Measurements from ENCODE around the gene UCN2. TPM values are rescaled to one million over a fixed set of nuclear protein-coding genes. Genes with fewer than 3 reads are reported as not detected.

UCN2 gene
- polyA plus RNA-seq, 3 donors, result 0.19 to 0.25 (median 0.25) TPM

Other genes with a start within 250 kb of the UCN2 start
- under 1 TPM in 1 of 3 donors, not detected in 2; 0.37 TPM for gene SPINK8, start 230.1 kb downstream of the UCN2 start, polyA plus RNA-seq (ENCODE audit: insufficient read length in 3 of 3)
- gene FBXW12, start 191.6 kb downstream of the UCN2 start, polyA plus RNA-seq (ENCODE audit: insufficient read length in 3 of 3), result under 1 TPM; 0.33 to 0.50 (median 0.35) TPM
- 100 to 1,000 TPM; 140 to 172 (median 150) TPM for gene PLXNB1, start 133.7 kb downstream of the UCN2 start, polyA plus RNA-seq (ENCODE audit: insufficient read length in 3 of 3)
- 10 to 100 TPM; 26.0 to 33.4 (median 27.2) TPM for gene CCDC51, start 123.7 kb downstream of the UCN2 start, polyA plus RNA-seq (ENCODE audit: insufficient read length in 3 of 3)
- 100 to 1,000 TPM; 284 to 297 (median 286) TPM for gene TMA7, start 123.5 kb downstream of the UCN2 start, polyA plus RNA-seq (ENCODE audit: insufficient read length in 3 of 3)
- 10 to 100 TPM; 13.1 to 13.7 (median 13.4) TPM for gene ATRIP, start 117.0 kb downstream of the UCN2 start, polyA plus RNA-seq (ENCODE audit: insufficient read length in 3 of 3)
- gene SHISA5, start 59.6 kb downstream of the UCN2 start, polyA plus RNA-seq (ENCODE audit: insufficient read length in 3 of 3), result 100 to 1,000 TPM in 2 of 3 donors, 10 to 100 TPM in 1; 95.0 to 104 (median 104) TPM
- 1 to 10 TPM; 3.9 to 4.4 (median 4.1) TPM for gene PFKFB4, start 7.0 kb downstream of the UCN2 start, polyA plus RNA-seq (ENCODE audit: insufficient read length in 3 of 3)
- gene COL7A1, start 31.5 kb upstream of the UCN2 start, polyA plus RNA-seq (ENCODE audit: insufficient read length in 3 of 3), result 10 to 100 TPM; 12.9 to 14.7 (median 14.2) TPM
- gene UQCRC1, start 45.9 kb upstream of the UCN2 start, polyA plus RNA-seq (ENCODE audit: insufficient read length in 3 of 3), result 100 to 1,000 TPM; 294 to 321 (median 294) TPM
- gene TMEM89, start 58.0 kb upstream of the UCN2 start, polyA plus RNA-seq (ENCODE audit: insufficient read length in 3 of 3), result not detected
- gene SLC26A6, start 71.7 kb upstream of the UCN2 start, polyA plus RNA-seq (ENCODE audit: insufficient read length in 3 of 3), result 10 to 100 TPM; 16.5 to 26.2 (median 18.4) TPM
- under 1 TPM; 0.74 to 0.81 (median 0.76) TPM for gene CELSR3, start 99.1 kb upstream of the UCN2 start, polyA plus RNA-seq (ENCODE audit: insufficient read length in 3 of 3)
- gene NCKIPSD, start 122.1 kb upstream of the UCN2 start, polyA plus RNA-seq (ENCODE audit: insufficient read length in 3 of 3), result 10 to 100 TPM; 13.6 to 18.8 (median 18.2) TPM
- 100 to 1,000 TPM; 195 to 214 (median 213) TPM for gene IP6K2, start 153.4 kb upstream of the UCN2 start, polyA plus RNA-seq (ENCODE audit: insufficient read length in 3 of 3)